SH-SY5Y (cell line): ENCODE data around the gene OVOL1.

Source experiments
- GATA2 ChIP-seq: IDR thresholded peaks from 2 replicates; pipeline ENCODE4 v1.6.1; 2011; ENCODE audit warnings: mild to moderate bottlenecking, low read depth, low read length
- GATA3 ChIP-seq: IDR thresholded peaks from 2 replicates; pipeline ENCODE4 v1.6.1; 2011; ENCODE audit warnings: low read depth, mild to moderate bottlenecking, low read length, moderate library complexity

Gene OVOL1

GRCh38 chr11:65811764-65812475 lies 25.1 kb downstream of the OVOL1 start:
- TF ChIP-seq GATA2: no peak
- no peak for TF ChIP-seq GATA3

DNA sequence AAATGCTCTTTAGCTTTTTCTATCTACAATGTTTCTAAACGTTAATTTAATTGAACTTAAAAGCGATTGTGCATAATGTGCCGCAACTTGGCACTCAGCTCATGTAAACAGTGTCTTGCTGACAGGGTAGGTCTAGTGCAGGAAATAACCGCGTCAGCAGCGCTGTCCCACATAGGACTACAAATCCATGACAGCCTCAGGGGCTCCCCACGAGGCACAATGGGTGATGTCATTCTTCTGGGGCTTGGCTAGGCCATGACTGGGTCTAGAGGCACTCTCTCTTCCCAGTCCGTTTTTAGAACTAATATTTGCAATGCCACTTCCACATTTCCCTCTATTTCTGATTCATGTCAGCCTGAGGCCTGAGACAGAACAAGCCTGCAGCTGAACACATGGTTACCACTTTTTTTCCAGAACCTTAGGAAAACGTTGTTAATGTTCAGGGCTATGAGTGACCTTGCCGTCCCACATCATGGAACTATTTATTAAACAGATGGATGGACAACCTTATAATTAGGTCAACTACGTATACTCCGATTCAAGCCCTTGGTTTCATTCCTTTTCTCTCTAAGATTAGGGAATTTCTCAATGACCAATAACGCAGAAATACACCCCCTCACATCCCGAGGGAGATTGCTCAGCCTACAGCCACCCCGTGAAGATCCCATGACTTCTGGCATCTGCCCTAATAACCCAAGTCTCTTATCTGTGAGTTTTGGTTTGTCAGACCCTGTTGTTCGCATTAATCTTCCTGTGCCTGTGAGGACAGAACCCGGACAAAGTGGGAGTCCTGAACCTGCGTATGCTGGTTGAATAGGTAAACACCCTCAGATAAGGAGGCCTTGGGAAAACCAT lies 27.5 kb downstream of the OVOL1 start:
- TF ChIP-seq GATA2 (no peak), GATA3 (no peak)

GRCh38 chr11:65814986-65815565 lies 28.2 kb downstream of the OVOL1 start:
- TF ChIP-seq GATA3 (no peak), GATA2 (no peak)

DNA sequence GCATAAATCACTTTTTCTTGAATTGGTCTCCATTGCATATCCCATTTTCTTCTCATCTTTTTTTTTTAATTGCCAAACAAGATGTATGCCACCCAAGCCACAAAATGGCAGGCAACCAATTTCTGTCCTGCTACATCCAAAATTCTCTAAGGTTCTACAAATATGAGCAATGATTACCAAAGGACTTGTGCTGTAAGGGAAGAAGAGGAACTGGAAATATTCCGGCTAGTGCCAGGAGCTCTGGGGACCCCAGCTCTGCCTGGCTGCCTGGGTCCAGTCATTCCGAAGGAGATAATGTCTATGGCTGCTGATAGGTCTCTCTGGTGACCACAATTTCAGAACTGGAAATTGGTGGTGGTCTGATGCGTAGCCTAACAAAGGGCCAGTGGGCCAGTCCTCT lies 29.8 kb downstream of the OVOL1 start:
- TF ChIP-seq GATA2: no peak

GRCh38 chr11:65817312-65817834 lies 30.5 kb downstream of the OVOL1 start:
- TF ChIP-seq GATA3: no peak
- no peak for TF ChIP-seq GATA2

- TF ChIP-seq GATA2 (no peak), GATA3 (no peak)
Observed at GRCh38 chr11:65817835-65818680, 31.2 kb downstream of the OVOL1 start.

GRCh38 chr11:65821107-65821506 lies 34.2 kb downstream of the OVOL1 start:
- TF ChIP-seq GATA3: no peak

- TF ChIP-seq GATA3 (no peak), GATA2 (no peak)
Observed at GRCh38 chr11:65822776-65823528, 36.1 kb downstream of the OVOL1 start.

- TF ChIP-seq GATA3 (no peak), GATA2 (no peak)
Observed at GRCh38 chr11:65826984-65827735, 40.3 kb downstream of the OVOL1 start.

DNA sequence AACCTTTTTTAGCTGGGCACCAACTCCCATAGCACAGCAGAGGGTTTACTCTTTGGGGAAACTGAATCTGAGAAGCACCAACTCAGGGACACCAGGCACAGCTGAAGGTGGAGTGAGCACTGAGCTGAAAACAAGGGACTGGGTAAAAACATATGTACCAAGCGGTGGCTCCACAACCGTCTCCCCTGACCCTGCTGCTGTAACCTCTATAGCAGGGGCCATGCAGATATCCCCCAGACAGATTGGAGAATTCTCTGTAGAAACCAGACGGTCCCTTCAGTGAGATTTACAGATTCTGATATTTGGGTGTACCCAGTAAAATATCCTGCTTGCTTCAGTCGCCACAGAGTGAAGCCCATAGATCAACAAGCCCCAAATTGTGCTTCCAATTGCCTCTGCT lies 42.6 kb downstream of the OVOL1 start:
- TF ChIP-seq GATA2 (no peak), GATA3 (no peak)

GRCh38 chr11:65833297-65834030 lies 46.6 kb downstream of the OVOL1 start, which contains the start of gene SNX32:
Gene SNX32 (plus strand): TSS chr11:65833963. CDS start chr11:65834066, 103 bp downstream.
- TF ChIP-seq GATA2 (no peak), GATA3 (no peak)

DNA sequence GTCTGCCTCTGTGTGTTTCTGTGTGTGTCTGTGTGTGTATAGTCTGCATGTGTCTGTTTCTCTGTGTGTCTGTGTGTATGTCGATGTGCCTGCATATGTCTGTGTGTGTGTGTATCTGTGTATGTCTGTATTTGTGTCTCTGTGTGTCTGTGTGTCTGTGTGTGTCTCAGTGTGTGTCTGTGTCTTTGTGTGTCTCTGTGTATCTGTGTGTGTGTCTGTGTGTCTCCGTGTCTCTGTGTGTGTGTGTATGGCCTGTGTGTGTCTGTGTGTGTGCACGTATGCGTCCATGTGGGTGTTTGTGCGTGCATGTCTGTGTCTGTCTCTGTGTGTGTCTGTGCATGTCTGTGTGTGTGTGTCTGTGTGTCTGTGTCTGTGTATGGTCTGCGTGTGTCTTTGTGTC lies 47.3 kb downstream of the OVOL1 start:
- TF ChIP-seq GATA2 (no peak), GATA3 (no peak)

- TF ChIP-seq GATA3 (no peak), GATA2 (no peak)
Observed at GRCh38 chr11:65842144-65842543, 55.3 kb downstream of the OVOL1 start.
